HG03060 (cell line): ENCODE data around the gene DUOXA1.
"Not testable (repeated sequence)": the region's sequence is repeated elsewhere in the genome, so short reads cannot be mapped to it uniquely, and the experiment has no call there.

Experiments
- ATAC-seq: cut with Tn5 transposase; IDR thresholded peaks from one replicate; pipeline ENCODE4 v1.9.1; 2021; ENCODE audit warnings: low read depth, moderate number of reproducible peaks; ENCODE audit not compliant: unreplicated experiment

Gene DUOXA1

GRCh38 chr15:45093622-45094357 is 35.9 kb downstream of the DUOXA1 start:
- ATAC-seq = no peak

DNA sequence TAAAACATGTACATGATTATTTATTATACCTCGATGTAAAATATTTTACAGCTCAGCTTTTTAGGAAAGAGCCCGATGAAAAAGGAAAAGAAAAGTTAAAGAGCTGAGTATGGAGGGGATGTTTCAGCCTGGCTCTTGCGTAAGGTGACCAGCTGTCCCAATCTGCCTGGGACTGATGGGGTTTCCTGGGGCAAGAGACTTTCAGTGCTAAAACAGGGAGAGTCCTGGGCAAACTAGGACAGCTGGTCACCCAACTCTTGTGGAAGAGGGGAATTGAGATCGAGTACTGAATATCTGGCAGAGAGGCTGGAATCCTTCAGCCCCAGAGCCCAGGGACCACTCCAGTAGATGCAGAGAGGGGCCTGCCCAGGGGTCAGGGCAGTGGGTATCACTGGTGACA is 36.7 kb downstream of the DUOXA1 start:
- ATAC-seq = no peak

DNA sequence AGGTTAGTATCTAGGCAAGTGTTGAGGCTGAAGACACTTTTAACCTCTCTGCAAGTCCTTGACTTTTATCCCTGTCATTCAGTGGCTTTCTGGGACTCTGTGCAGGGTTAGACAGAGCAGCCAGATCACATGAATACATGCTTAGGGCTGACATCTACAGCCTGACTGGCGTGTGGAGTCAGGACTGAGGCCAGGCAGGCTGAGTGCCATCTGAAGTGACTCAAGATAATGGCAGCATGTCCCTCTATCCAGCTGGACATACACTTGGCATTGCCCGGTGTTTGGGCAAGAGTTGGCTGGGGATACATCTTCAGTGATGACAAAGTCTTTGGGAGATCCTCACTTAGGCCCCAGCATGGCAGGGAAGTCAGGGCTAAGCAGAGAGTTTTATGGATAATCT is 38.1 kb downstream of the DUOXA1 start:
- no peak for ATAC-seq

GRCh38 chr15:45091161-45091560 is 38.5 kb downstream of the DUOXA1 start:
- ATAC-seq = no peak

DNA sequence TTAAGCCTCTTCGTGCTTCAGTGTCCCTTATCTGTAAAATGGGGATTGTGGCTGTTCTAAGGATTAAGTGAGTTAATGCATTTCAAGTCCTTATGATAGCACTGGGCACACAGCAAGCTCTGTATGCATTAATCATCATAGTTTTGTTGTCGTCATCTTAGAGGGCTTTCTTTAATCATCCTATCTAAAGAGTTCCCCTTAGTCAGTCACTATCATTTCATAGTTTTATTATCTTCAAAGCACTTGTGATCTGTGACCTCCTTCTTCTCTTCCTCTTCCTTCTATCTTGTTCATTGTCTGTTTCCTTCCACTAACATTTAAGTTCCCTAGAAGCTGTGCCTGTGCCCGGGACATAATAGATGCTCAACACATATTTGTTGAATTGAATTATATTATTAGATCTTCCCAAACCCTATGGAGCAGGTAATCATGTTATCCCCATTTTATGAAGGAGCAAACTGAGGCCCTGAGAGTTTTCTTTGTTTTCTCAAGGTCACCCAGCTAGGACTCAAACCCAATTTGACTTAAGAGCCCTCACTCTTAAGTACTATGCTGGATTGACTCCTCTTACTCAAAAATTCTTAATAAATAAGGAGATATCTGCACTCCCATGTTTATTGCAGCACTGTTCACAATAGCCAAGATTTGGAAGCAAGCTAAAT is 39.8 kb downstream of the DUOXA1 start:
- ATAC-seq = no peak

- no peak for ATAC-seq
Measured at GRCh38 chr15:45088801-45089711, 40.6 kb downstream of the DUOXA1 start.

DNA sequence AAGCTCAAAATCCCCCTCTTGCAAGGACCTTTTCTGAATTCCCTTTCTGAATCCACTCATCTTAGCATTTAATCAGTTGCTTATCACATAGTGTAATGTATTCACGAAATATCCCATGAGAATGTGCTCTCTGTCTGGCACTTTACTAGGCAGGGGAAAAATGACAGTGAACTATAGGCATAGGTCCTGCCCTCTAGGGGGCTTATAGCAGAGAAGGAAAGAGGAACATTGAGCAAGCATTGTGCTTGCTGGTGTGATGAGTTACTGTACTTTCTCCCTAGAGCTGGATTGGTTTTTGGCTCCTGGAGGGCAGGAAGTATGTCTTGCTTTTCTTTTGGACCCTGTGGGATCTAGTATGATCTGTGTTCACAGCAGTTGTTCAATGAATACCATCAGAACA is 42.2 kb downstream of the DUOXA1 start:
- no peak for ATAC-seq

- ATAC-seq = no peak
Measured at GRCh38 chr15:45084163-45084562, 45.5 kb downstream of the DUOXA1 start.

GRCh38 chr15:45083223-45083622 is 46.5 kb downstream of the DUOXA1 start:
- ATAC-seq = no peak

DNA sequence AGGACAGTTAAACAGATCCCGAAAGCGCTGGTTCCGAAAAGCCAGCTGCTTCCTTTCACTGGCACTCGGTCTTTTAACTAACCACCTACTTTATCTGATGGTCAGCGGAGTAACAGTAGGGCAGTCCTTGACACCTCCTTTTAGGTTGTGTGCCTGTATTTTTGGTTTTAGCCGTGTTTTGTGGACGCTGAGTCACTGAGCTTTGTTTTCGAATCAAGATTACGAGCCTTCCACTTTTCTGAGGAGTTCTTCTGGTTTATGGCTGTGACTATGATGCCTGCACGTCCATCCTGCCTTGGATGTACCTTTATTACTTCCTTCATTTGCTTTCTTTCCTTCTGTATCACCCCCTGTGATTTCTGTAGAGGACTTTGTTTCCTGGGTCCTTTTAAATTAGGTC is 47.3 kb downstream of the DUOXA1 start:
- ATAC-seq = not testable (repeated sequence)

GRCh38 chr15:45080593-45080992 is 49.1 kb downstream of the DUOXA1 start:
- ATAC-seq = not testable (repeated sequence)

DNA sequence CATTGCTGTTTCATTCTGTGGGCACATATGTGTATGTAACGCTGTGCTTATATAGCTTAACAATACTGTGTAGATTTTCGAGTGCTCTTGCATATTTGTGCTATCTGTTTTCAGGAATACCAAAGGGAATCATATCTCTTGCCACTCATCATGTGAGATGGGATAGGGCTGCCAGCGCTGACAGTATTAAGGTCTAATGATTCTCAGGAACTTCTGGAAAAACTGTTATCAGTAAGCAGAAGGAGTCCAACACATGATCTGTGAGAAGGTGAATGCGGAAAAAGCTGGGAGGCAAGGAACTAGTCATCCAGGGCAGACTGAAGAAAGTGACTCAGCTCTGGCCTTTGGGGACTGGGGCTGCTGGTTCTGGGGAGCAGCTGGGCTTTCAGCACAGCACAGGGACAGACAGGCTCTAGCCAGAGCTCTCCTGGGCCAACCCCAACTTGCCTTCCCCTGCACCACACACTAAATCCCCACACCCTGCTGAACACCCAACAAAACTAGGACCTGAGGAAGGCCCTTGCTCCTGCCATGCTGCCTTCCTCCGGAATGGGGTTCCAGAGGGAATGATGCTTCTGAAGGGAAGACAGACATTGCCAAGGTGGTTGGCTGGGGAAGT is 49.9 kb downstream of the DUOXA1 start:
- ATAC-seq = not testable (repeated sequence)

DNA sequence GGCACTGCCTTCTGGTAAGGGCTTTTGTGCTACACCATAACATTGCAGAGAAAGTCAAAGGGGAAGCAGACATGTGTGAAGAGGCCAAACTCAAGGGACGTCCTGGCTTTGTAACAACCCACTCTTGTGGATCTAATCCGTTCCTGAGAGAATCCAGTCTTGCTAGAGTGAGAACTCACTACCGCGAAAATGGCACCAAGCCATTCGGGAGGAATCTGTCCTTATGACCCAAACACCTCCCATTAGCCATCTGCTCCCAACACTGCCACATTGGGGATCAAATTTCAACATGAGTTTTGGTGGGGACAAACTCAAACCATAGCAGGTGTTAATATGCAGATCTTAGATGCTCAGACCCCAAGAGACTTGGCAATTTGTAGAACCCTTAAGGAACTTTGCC is 50.5 kb downstream of the DUOXA1 start:
- ATAC-seq = not testable (repeated sequence)

- ATAC-seq = not testable (repeated sequence)
Measured at GRCh38 chr15:45077391-45077790, 52.3 kb downstream of the DUOXA1 start.

GRCh38 chr15:45075440-45076320 is 54.0 kb downstream of the DUOXA1 start:
- not testable (repeated sequence) for ATAC-seq

DNA sequence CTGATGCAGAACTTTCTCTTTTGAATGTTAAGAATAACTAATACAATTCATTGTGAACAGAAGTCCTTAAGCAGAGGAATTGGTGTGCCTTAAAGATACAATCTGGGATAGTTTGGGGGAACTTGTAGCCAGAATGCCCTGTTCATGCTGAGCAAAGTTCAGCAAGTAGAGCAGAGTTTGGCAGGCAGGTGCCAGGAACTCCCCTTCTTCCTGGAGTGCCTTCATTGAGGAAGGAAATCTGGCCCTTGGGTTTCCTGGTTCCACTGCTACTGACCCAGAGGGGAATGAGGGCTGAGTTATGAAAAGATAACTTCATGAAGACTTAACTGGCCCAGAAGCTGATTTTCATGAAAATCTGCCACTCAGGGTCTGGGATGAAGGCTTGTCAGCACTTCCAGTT is 56.1 kb downstream of the DUOXA1 start:
- ATAC-seq = not testable (repeated sequence)

- not testable (repeated sequence) for ATAC-seq
Measured at GRCh38 chr15:45069942-45070360, 59.7 kb downstream of the DUOXA1 start.
